22Rv1 (cell line): Measurements from ENCODE around the gene RIMOC1.

Source experiments
- H3K27ac ChIP-seq: fragments of 450-650 bp; 2 replicates; pipeline ENCODE4 v1.5.1; 2017
- ZFX ChIP-seq: fragments of 450-650 bp; IDR thresholded peaks from 2 replicates; pipeline ENCODE4 v1.6.1; 2017; ENCODE audit warnings: antibody characterized with exemption, borderline replicate concordance
- TF ChIP-seq, protein P1 (sequence below): fragments of 450-650 bp; IDR thresholded peaks from 2 replicates; pipeline ENCODE4 v1.5.1; 2017; ENCODE audit warnings: mild to moderate bottlenecking

RIMOC1 gene

GRCh38 chr5:41869724-41870626, 34.2 kb upstream of the RIMOC1 start, which contains the start of gene OXCT1:
Gene OXCT1, minus strand, starts transcription at chr5:41870425. Its CDS starts 67 bp downstream, at chr5:41870358.
- H3K27ac ChIP-seq, result peak within 1 kb of the TSS; percentile 79
- TF ChIP-seq, protein P1, sequence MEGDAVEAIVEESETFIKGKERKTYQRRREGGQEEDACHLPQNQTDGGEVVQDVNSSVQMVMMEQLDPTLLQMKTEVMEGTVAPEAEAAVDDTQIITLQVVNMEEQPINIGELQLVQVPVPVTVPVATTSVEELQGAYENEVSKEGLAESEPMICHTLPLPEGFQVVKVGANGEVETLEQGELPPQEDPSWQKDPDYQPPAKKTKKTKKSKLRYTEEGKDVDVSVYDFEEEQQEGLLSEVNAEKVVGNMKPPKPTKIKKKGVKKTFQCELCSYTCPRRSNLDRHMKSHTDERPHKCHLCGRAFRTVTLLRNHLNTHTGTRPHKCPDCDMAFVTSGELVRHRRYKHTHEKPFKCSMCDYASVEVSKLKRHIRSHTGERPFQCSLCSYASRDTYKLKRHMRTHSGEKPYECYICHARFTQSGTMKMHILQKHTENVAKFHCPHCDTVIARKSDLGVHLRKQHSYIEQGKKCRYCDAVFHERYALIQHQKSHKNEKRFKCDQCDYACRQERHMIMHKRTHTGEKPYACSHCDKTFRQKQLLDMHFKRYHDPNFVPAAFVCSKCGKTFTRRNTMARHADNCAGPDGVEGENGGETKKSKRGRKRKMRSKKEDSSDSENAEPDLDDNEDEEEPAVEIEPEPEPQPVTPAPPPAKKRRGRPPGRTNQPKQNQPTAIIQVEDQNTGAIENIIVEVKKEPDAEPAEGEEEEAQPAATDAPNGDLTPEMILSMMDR, result no peak
- no peak for TF ChIP-seq ZFX

DNA sequence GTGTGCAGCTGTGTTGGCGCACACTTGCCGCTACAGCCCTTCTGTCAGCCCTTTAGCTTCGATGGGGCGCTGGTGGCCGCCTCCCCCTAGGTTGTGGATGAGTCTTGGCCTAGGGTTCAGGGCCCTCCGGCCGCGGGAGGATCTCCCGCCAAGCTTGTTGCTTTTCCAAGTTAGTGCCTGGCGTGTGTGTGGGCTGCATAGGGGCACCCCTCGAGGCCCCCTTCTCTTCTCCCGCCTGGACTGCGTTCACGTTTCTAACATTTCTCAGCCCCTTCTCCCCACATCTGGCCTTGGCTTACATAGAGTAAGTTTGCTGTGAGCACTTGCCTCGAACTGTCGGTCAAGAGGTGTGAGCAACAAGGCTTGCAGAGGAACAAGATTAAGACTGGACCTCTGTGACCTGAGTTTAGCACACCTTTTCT, 33.5 kb upstream of the RIMOC1 start:
- no peak for TF ChIP-seq ZFX
- TF ChIP-seq, protein P1, result no peak
- H3K27ac ChIP-seq, result peak overlapping the region; percentile 79

DNA sequence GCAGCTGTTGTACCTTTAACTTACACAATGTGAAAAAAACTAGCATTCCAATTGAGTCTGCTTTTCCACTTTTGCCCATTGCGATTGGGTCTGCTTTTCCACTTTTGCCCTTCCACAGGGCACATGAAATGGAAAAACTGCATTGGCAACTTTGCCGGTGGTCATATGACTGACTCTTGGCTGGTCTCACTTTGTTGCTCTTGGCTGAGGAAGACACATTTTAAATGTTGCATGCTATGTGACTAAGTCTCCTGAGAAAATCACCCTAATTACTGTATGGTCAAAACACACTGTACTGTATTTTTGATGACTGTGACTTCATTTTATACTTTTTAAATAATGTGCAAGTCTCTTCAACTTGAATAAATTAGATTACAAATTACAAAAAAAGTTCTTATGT, 32.3 kb upstream of the RIMOC1 start:
- TF ChIP-seq, protein P1, result no peak
- TF ChIP-seq ZFX, result no peak
- no peak overlapping the region for H3K27ac ChIP-seq

DNA sequence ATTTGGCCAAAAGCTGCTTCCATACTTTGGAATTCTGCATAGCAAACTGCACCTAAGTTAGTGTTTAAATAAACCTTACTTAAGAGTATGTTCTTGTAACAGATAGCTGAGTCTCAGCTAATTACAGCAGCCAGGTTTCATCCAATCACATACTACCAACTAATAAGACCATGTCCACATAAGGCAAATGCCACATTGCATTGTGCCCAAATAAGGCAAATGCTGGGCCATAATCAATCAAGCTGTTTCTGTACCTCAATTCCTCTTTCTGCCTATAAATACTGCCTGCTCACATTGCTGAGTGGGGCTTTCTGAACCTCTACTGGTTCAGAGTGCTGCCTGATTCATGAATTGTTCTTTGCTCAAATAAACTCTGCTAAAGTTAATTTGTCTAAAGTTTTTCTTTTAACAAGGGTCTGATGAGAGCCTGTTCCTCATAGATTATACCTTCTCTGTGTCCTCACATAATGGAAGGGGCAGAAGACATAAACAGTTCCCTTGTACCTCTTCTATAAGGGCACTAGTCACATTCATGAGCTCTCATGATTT, 29.6 kb upstream of the RIMOC1 start:
- no peak for TF ChIP-seq ZFX
- TF ChIP-seq, protein P1, result no peak
- no peak overlapping the region for H3K27ac ChIP-seq

DNA sequence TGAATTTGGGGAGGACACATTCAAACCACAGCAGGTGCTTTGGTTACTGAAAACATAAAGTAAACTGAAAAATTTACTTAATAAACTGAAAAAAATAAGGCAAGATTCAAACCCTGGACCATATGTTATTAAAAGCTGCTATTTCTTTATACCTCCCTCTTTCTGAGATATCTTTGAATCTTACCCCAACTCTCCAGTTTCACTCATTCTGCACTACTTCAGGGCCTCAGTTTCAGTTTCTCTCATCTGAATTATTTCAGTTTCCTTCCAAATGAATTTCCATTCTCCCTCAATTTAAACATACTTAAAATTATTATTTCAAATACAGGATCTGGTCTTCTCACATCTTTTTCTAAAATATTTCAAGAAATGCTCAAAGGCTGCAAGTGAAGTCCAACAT, 29.0 kb upstream of the RIMOC1 start:
- no peak overlapping the region for H3K27ac ChIP-seq
- TF ChIP-seq, protein P1, result no peak
- no peak for TF ChIP-seq ZFX

DNA sequence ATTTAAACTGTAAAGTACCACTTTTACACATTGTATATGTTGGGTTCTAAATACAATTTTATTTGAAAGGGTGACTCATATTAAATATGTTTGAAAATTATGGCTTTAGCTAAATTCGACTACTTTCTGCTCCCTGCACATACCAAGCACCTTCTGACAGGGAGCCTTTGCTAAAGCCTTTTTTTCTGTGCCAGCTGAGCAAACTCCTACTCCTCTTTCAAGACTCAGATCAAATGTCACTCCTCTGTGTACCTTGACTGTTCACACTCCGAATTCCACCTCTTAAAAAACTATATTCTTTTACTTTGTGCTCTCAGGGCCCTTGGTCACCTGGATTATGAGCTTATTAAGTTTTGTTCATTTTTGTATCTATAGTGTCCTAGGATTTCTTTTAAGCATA, 27.5 kb upstream of the RIMOC1 start:
- H3K27ac ChIP-seq, result no peak overlapping the region
- no peak for TF ChIP-seq ZFX
- TF ChIP-seq, protein P1, result no peak

DNA sequence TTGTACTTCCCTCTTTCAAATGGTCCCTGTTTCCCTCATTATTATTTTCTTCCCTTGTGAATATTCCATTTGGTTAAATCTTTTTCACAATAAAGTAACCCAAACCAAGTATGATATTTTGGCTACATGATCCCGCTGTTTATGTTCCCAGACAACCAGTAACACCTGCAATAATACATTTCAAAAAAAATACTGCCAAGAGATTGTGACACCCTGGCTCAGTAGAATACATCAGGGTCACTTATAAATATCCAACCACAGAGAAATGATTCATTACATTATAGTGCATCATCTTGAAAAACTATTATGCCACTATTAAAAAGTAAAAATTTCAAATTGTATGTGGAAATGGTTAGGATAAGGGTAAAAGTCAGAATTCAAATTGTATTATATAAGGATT, 26.7 kb upstream of the RIMOC1 start:
- TF ChIP-seq ZFX, result no peak
- TF ChIP-seq, protein P1, result no peak
- H3K27ac ChIP-seq, result no peak overlapping the region
